CD4-positive, alpha-beta T cell treated with Interleukin-4 for 1 hour (primary cell): ENCODE results near the gene MFAP3.
"Not testable (repeated sequence)": the region's sequence is repeated elsewhere in the genome, so short reads cannot be mapped to it uniquely, and the experiment has no call there.

Experiments
- DNase-seq, 2 donors: peaks; one replicate each; pipeline ENCODE4 v3.0.0-alpha.2; 2020 to 2022

MFAP3 gene

DNA sequence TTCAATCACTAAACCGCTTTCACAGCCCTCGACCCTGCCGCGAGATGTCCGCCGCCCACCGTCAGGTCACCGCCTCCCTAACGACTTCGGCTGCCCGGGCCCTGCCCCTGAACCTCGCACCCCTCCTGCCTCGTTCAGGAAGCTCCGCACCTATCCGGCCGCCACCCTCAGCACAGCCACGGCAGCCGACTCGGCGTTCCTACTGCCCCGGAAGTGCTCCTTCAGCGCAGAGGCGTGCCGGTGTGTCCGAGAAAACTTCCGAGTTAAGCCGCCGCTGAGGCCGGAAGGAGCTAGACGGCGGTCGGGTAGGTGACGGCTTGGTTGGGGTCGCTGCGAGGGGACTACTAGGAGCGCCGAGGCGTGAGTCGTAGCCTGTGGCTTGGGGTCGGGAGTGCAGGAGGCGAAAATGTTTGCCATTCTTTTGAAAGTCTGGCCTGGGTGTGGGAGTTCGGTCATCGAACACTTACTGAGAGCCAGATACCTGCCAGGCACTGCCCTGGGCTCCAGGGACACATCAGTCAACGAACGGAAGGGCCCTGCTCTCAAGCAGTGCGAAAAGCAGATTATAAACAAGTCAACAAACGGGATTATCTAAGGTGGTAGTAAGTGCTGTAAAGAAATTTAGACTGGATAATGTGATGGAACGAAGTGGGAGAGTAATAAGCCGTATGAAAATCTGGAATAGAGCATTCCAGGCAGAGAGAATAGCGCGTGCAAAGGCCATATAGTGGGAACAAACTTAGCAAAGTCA is at the start of gene MFAP3, which contains the start of gene FAM114A2:
Gene MFAP3, plus strand, starts transcription at position 261 of the 751 bp plus-strand sequence. CDS start 10,756 bp downstream, outside the sequence.
Gene FAM114A2, minus strand, starts transcription at position 204 of the 751 bp plus-strand sequence. CDS start 3,957 bp downstream, outside the sequence.
- DNase-seq, result peak; percentile 90

DNA sequence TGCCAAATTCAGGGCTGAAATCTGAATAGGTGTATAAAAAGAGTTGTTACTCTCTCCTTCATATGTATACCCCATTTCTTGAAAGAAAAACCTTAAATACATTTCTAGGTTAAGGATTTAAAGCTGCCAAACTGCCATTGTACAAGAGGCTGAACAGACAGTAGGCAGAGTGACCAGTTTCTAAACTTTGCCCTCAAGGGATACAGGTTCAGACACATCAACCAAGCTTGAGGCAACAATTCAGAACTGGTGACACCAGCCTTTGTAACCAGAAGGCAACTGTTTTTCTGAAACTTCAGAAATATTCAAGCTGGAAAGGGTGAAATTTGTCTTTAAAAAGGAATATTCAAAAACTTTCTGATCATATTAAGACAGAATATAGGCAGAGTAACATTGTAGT is 47.6 kb upstream of the MFAP3 start:
- no peak for DNase-seq

DNA sequence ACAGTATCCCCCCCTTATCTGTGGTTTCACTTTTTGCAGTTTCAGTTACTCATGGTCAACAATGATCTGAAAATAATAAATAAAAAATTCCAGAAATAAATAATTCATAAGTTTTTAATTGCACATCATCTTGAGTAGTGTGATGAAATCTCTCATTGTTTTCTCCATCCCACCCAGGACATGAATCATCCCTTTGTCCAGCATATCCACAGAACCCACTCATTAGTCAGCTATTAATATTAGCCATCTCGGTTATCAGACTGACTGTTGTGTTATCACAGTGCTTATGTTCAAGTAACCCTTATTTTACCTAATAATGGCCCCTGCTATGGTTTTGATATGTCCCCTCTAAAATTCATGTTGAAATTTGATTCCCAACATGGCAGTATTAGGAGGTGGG is 40.8 kb upstream of the MFAP3 start:
- no peak for DNase-seq

DNA sequence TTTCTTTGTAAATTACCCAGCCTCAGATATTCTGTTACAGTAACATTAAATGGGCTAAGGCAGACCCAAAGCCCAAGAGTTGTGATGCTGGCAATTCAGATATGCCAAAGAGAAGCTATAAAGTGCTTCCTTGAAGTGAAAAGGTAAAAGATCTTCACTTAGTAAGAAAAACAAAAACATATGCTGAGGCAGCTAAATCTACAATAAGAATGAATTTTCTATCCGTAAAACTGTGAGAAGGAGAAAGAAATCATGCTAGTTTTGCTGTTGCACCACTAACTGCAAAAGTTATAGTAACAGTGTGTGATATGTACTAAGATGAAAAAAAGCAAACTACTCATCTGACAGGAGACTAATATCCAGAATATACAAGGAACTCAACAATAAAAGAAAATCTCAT is 40.0 kb upstream of the MFAP3 start:
- no peak for DNase-seq

- no peak for DNase-seq
Observed at GRCh38 chr5:153999995-154000394, 38.8 kb upstream of the MFAP3 start.

DNA sequence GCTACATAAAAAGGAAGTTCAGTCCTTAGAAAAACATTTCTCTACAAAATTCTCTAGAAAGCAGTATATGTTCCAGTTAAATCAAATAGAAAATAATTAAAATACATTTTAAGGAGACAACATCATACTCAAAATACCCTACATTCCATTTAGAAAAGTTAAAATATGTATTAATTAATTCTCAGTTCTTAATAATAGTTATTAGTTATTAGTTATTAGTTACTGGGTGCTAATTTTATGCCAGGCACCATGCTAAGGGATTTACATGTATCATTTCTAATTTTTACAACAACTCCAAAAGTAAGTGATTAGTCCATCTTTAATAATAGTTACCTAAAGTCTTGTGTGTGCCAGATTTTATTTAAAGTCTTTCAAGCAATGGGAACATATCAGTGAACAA is 38.1 kb upstream of the MFAP3 start:
- DNase-seq, result no peak

DNA sequence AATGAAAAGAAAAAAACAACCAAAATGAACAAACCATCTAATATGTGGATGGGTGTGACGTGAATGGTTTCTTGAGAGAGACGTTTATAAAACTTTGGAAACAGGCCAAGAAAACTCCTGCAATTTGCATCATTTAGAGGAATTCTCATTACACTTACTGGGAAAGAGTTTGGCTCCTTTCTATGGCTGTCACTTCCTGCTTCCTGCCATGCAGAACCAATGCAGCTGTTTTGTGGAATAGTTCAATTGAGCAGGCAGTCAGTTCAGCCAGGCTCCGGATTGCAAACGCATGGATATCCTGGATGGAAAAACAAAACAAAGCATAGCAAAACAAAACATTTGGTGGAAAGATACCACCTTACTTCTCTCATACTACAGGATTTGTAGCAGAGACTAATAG is 36.7 kb upstream of the MFAP3 start:
- DNase-seq, result no peak

GRCh38 chr5:154002511-154003020 is 36.2 kb upstream of the MFAP3 start:
- DNase-seq, result no peak

DNA sequence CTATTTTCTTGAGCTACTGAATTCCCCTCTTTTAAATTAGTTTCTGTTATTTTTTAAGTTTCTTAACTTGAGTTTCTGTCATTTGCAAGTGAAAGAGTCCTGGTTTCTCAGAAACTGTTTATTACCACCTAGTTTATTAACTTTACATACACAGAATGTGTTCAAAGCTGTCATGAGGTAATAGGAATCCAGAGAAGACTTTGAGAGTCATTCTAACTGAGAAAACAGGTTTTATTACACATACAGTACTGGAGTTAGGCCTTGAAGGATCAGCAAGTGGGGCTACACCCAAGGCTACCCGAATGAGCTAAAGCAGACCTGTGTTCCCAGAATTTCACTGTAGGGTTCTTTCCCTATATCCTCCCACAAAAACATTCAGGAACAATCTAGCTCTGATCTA is 33.1 kb upstream of the MFAP3 start:
- DNase-seq, result no peak

- DNase-seq, result no peak
Observed at GRCh38 chr5:154010660-154011059, 28.1 kb upstream of the MFAP3 start.

GRCh38 chr5:154015071-154015693 is 23.6 kb upstream of the MFAP3 start:
- no peak for DNase-seq

DNA sequence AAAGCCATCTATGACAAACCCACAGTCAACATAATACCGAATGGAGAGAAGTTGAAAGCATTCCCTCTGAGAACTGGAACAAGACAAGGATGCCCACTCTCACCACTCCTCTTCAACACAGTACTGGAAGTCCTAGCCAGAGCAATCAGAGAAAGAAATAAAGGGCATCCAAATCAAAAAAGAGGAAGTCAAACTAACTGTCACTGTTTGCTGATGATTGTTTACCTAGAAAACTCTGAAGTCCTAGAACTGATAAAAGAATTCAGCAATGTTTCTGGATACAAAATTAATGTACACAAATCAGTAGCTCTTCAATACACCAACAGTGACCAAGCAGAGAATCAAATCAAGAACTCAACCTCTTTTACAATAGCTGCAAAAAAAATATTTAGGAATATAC is 19.8 kb upstream of the MFAP3 start:
- DNase-seq, result not testable (repeated sequence)

GRCh38 chr5:154025951-154026350 is 12.8 kb upstream of the MFAP3 start:
- no peak for DNase-seq

- DNase-seq, result no peak
Observed at GRCh38 chr5:154031937-154032489, 6.8 kb upstream of the MFAP3 start.

DNA sequence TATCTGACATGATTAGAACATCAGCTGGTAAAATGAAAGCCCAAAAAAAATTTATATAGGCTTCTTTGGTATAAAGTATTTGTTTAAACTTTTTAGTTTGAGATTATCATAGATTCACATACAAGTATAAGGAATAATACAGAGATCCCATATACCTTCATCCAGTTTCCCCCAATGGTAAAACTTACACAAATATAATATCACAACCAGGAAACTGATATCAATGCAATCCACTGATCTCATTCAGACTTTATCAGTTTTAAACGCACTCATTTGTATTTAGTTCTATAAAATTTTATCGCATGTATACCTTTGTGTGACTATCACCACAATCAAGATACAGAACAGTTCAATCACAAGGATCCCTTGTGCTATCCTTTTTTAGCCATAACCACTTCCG is 3.8 kb upstream of the MFAP3 start:
- DNase-seq, result no peak

DNA sequence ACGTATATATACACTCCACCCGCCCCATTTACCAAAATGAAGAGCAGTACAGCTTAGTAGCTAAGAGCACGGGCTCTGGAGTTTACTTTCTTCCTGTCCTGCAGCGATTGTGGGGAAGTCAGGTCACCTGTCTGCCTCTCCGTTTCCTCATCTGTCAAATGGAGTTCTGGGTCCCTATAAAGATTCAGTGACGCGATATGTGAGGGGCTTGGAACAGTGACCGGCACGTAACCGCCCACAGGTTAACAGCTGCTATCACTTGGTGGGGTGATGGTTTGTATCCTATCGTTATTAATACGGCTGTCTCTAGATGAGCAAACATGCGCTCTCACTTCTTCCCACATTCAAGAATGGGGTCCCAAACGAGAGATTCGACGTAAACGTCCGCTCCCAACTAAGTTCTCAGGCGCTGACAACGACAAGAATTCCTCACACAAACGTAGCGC is 483 bp upstream of the MFAP3 start:
- DNase-seq, result peak; percentile 41 to 65

- no peak for DNase-seq
Observed at GRCh38 chr5:154039458-154039829, 677 bp downstream of the MFAP3 start.

GRCh38 chr5:154042766-154043165 is 4.0 kb downstream of the MFAP3 start:
- no peak for DNase-seq

GRCh38 chr5:154044099-154044498 is 5.3 kb downstream of the MFAP3 start:
- DNase-seq, result no peak

DNA sequence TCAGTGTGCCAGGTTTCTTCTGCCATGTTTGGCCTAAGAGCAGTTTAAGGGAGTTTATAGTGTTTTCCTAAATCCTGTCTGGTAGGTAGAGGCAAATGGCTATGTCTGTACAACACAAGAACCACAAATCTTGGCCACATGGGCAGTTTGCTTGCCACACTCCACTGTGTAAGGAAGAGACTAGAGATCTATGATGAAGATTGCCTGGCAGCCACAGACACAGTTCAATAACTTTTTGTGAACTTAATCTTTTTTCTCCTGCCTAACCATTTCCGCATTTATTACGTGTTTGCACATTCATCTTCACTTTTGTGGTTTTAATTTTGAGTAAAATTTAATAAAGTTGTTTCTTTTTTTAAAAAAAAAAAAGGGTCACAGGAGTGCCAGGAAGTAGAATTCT is 5.8 kb downstream of the MFAP3 start:
- DNase-seq, result peak in 1 of 2 donors; percentile 20

GRCh38 chr5:154046486-154046885 is 7.7 kb downstream of the MFAP3 start:
- no peak for DNase-seq

- DNase-seq, result no peak
Observed at GRCh38 chr5:154047324-154047723, 8.6 kb downstream of the MFAP3 start.

DNA sequence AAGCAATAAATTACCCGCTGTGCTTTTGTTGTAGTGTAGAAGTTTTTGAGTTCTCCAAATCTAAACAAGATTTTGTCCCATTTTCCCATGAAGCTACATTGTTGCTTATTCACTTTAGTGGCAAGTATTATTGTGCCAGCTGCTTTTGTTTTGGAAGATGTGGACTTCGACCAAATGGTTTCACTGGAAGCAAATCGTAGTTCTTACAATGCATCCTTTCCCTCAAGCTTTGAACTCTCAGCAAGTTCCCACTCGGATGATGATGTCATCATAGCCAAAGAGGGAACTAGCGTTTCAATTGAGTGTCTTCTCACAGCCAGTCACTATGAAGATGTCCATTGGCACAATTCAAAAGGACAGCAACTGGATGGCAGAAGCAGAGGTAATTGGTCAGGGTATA is 10.9 kb downstream of the MFAP3 start:
- DNase-seq, result no peak

- no peak for DNase-seq
Observed at GRCh38 chr5:154053468-154053867, 14.7 kb downstream of the MFAP3 start.
